NOMO-1 (cell line): ENCODE data around the gene CDKAL1.
A peak's percentile ranks its signal among the peaks of the same experiment; 100 is the strongest.
"Not testable (repeated sequence)": the region's sequence is repeated elsewhere in the genome, so short reads cannot be mapped to it uniquely, and the experiment has no call there.

Source experiments
- DNase-seq, 2 experiments: peaks; one replicate each; lab custom pipeline; 2025; ENCODE audit not compliant: unreplicated experiment in 2 of 2; lab: John Stamatoyannopoulos, UW

The CDKAL1 gene

DNA sequence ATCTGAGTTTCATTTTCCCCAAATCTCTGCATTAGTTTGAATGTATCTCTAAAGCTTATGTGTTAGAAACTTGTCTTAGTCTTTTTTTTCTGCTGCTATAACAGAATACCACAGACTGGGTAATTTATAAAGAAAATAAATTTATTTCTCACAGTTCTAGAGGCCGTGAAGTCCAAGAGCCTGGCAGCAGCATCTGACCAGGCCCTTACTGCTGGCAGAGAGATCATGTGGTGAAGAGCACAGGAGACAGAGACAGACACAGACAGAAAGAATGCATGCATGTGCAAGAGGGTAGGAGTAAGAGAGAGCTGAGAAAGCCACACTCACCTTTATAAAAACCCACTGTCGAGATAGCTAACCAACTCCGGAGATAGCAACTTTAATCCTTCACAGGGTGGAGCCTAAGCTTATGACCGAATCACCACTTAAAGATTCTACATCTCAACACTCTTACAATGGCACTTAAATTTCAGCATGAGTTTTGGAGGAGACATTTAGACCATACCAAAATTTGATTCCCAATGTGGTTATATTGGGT, 646.6 kb downstream of the CDKAL1 start:
- DNase-seq, result no peak

DNA sequence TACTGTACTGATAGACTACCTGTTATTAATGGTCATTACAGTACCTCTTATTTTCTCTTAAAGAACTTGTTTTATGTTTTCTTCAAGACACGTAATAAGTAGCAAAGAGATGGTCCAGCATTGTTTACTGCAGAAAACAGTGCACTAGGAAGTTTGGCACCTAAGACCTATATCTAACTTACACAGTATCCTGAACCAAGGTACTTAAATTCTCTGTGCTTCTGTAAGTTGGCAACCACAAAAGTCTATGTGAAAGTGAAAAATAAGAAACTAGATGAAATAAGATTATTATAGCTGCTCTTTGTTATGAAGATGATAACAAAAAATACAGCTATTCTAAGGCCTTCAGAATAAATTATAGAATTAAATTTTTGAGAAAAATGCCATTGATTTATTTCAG, 647.6 kb downstream of the CDKAL1 start:
- DNase-seq, result no peak

DNA sequence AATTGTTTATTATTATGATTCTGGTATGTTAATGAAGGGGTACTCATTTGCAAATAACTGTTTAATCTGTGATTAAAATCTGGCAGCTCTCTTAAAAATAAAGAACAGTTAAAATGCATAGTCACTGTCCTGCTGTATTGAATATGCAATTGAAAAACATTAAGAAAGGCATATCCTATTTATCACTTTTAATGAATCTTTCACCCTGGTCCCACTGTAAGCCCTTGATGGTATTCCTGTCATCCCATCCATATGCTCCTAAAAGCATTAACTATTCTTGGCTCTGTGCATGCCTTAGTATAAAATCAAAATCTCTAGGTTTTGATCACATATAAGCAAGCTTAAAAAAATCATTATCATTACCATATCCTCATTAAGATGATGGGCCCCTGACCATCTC, 648.3 kb downstream of the CDKAL1 start:
- DNase-seq, result no peak

DNA sequence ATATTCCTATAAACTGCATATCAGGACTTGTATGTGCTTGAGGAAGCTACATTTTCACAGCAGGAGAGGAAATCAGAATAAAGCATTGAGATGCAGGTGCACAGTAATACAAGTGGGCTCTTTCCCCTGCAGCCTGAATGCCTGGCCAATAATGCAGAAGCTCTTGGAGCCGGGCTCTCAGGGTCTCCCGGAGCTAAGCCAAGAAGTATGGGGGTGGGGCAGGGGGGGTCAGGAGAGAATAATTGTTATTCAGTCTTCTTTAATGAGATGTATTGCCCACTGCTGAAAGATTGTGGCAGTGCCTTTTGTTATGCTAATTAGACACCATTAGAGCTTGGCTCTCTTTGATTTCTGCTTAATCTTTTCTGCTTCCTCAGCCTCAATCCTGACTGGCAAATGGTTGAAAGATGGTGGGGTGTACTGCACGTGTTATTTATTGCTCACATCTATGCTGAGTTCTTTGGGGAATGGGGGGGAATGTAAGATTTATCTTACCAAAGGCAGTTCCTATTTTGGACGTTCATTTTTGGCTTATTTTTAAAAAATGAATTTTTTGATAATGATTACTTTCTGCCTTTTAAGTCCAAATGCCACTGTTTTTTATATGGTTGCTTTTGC, 651.7 kb downstream of the CDKAL1 start:
- DNase-seq, result no peak

DNA sequence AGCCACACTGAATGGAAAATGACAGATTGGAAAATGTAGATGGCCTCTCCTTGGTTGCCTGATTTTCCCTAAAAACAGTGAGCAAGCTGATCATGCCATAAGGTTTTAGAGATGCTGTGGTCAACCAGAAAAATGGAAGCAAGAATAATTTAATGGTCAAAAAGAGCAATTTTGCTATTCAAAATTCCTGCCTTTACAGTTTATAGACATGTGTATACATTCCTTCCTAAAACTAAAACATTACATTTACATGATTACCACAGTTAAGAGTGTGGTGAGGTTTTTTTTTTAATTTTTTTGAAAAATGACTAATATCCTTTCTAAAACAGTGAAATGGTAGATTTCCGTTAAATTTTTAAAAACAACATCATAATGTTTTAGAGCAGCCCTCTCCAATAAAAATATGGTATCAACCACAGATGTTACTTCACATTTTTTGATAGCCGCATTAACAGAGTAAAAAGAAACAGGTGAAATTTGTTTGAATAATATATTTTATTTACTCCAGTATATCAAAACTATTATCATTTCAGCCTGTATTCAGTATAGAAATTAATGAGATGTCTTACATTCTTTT, 652.3 kb downstream of the CDKAL1 start:
- DNase-seq, result no peak

DNA sequence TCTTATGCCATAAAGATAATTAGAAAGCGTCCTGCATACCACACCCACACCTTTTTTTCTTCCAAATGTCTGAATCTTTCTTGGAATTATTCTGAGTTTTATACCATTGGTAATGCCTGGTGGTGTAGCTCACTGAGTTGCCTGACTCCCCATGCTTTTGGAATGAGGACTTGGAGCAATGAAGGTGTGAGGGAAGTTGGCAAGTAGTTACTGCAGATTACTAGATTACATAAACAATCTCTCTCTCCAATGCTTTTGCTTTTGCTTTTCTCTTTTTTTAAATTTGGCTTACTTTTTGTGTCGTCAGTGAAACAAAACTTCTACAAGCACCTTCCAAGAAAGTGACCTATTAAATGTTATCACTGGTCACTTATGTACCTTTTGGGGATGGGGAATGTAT, 653.2 kb downstream of the CDKAL1 start:
- no peak for DNase-seq

DNA sequence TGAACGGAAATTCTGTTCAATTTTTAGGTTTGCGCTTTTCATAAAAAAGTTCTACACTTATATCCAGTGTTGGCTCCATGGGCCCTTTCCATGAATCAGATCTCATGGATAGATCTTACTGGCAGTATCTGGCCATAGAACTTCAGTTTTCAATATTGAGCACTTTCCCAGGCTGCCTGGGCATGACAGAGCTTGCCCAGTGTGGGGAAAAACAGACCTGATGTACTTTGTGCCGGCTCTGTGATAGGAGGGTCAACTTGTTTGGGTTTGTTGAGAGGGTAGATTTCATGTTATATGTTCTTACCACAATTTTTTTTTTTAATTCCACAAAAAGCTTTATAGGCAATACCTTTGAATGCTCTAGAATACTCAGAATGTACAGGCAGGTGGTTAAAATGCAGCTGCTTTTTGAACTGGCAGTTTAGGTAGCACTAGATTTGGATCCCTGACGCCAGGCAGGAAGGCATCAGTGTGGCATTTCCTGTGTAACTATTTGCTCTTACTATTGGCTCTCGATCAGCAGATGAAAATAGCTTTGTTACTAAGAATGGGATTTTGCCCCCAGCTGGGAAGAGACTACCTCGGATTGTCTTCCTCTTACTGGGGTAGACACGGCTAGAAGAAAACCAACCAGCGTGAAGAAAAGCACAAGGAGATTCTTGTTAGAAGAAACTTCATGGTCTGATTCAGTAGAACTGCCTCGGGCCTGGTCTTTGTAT, 654.4 kb downstream of the CDKAL1 start:
- DNase-seq, result no peak

DNA sequence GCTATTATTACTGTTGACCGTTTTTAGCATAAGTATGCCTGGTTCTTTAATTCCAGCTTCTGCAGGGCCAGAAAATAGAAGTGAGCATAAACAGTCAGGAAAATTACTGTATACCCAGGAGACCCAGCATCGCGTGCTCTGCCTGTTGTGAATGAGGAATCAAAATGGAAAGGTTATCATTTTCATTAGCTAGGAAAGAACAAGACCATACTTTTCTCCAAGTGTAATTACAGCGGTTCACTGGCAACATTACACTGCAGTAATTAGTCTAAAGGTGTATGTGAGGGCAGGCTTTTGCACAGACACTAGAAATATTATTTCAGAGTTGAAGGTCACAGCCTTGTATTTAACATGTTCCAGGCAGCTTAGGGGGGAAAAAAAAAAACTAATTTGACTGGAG, 655.5 kb downstream of the CDKAL1 start:
- no peak for DNase-seq

DNA sequence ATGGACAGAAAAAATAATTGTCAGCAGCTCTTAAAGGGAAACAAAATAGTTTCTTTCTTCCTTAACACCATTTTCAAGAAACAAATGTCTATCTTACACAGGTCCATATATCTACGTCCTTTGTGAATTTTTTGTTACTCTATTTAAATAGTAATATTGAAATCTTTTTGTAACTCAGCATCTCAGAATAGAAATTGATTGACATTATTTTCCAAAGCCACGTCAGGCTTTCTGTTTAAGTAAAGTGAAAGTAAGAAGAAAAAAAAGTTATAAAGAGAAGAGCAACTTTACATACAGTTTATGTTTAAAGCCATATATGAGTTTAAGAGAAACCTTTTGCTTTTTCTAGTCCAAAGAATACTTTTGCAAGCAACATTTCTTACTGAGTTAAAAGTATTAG, 656.4 kb downstream of the CDKAL1 start:
- no peak for DNase-seq

DNA sequence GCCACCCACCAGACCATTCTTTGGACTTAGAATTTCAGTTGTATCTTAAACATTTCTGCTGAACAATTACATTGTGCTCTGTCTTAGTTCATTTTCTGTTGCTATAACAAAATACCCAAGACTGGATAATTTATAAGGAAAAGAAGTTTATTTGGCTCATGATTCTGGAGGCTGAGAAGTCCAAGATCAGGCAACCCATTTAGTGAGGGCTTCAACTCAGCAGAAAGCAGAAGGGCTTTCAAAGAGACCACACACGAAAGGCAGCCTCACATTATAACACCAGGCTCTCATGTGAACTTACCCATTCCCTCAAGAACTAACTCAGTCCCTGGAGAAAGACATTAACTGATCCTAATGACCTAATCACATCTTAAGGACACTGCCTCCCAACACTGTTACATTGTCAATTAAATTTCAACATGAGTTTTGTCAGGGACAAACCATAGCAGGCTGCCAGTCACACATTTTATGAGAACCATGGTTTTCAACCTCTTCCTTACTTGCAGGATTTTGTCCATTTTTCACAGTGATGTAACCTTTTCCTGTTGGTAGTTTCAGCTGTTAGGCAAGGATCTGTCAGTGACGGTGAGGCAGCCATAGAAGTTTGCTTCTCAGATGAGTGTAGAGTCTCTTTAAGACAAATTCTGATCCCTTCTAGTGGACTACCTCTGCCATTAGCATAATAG, 659.7 kb downstream of the CDKAL1 start:
- DNase-seq, result no peak

DNA sequence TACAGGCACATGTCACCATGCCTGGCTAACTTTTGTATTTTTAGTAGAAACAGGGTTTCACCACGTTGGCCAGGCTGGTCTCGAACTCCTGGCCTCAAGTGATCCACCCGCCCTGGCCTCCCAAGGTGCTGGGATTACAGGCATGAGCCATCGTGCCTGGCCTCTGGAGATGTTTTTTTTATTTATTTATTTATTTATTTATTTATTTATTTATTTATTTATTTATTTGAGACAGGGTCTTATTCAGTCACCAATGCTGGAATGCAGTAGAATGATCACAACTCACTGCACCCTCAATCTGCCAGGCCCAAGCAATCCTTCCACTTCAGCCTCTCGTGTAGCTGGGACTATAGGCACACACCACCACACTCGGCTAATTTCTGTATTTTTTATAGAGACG, 661.0 kb downstream of the CDKAL1 start:
- not testable (repeated sequence) for DNase-seq

DNA sequence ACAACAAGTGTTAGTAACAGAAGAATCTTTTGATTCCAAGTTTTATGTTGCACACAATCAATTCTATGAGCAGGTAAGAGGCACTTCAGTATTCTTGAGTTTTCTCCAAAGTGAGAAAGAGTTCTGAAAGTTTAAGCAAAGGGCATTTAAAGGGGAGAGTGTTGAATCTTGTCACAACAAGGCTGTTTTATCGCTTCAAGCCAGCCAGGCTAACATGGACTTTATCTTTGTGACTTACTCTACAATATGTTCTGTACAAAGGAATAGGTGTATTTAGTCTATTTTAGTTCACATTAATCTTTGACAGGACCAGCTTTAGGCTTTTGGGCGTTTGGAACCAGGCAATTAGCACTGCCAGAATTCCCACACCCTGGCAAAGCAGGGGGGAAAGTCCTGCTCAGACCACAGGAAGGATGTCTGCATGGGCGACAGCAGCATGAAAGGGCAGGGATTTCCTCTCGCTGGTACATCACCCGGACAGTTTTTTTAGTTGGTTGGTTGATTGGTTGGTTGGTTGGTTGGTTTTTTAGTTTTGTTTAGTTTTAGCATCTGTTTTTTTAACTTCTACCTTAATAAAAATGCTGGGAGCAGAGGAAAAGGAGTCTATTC, 663.9 kb downstream of the CDKAL1 start:
- DNase-seq, result no peak

DNA sequence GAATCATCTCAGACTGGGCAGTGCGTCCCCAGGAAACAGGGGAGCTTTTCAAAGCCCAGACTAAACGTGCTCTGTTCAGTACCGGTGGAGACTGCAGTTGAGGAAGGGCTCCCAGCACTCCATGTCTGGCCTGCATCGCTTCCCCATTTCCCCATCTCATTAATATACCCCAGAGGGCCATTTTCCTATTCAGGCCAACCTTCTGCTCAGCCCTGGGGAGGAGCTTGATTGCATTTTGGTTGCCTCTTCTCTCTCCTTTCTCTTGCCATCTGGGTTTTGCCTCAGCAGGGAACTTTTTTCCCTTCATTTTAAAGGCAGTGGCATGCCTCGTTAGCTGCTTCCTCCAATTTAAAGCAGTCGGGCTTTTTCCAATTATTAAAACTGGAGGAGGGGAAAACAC, 665.0 kb downstream of the CDKAL1 start:
- no peak for DNase-seq

DNA sequence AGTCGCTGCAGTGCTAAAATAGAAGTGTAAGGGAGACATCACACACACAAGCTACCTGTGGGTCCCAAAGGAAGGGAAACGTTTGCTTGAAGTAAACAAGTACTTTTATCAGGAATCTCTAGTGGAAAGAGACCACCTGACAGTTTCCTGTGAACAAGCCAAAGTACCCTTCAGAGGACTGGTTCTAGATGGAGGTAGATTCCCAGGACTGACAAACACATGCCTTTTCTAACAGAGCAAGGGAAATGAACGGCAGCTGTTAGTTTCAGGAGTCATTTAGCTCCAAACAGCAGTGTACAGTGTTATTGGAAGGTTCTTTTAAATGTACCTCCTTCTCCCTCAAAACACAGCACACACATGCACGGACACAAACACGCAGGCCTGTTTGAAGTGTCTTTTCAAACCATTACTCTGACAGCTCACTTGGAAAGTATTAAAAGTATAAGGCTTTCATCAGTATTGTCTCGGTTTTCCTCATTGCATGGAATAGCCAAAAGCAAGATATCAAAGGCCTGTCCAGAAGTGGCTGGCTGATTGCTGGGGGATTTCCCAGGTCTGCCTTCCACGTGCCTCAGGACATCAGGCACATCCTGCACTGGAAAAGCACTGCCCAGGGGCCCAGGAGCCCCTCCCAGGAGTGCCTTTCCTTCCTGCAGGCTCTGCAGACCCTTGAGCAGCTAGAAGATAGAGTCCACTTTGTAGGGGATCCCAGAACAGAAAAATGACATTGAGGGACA, 666.0 kb downstream of the CDKAL1 start:
- DNase-seq, result no peak

DNA sequence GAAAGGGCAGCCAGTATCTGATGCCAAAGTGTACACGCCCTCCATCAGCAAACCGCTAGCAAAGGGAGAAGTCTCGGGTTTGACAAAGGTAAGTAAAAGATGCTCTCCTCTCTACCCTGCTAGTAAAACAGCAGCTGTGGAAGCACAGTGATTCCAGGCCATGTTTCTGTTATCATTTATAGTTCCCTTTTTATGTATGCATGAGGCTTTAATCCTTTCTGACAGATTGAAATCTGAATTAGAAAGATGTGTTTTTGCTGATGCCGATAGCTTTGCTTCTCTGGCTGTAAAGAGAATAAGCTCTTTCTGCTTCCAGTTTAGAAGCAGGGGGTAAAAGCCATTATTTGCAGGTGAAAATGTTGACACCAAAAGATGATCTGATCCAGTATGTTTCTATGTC, 666.9 kb downstream of the CDKAL1 start:
- no peak for DNase-seq

DNA sequence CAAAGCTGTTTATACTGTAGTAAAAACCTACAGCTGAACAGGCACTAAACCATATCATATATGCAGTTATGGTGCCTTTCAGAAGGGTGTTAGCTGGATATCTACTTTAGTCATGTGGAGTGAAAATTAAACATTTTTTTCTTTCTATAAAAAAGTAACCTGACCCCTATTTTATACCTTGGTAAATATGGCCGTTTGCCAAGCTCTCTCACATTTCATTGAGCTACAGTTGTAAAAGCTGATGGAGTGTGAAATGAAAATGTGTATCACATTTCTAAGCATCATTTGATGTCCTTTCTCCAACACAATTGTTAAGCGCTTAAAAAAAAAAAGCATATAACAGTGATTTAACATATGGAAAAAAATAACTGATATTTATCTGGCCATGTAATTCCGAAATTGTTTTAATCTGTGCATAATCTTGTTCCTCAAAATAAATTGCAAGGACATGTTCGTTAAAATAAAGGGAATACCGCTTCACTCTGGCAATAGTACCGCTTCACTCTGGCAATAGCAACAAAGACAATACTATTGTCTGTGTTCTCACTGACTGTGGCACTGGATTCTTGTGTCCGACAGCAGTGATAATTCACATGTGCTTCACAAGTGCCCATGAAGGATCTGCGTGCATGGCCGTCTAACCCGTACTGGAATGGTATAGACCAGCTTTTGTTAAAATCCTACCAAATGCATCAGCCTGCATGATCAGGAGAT, 667.5 kb downstream of the CDKAL1 start:
- no peak for DNase-seq

DNA sequence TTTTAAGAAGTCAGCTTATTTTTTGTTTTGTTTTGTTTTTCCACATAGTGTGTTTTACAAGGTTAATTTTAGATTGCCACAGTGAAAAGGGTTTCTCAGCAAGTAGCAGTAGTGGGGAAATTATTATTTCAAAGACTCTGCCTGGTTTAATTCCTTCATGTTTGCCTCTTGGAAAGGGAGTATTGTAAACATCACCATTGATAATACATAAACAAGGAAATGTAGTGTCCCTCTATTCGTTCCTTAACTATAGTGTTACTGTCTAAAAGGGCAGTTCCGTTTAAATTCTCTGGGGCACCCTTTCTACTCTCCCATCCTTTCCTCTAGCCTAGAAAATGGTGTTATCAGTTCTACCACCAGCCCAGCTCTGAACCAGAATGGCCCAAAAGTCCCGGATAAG, 668.3 kb downstream of the CDKAL1 start:
- DNase-seq, result no peak

DNA sequence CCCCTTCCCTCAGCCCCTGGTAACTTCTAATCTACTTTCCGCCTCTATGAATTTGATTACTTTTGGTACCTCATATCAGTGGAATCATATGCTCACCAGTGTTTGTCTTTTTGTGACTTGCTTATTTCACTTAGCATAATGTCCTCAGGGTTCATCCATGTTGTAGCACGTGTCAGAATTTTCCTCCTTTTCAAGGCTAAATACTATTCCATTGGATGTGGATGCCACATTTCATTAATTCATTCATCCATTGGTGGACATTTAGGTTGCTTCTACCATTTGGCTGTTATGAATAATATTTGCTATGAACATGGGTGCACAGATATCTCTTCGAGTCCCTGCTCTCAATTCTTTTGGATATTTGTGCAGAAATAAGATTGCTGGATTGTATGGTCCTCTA, 670.7 kb downstream of the CDKAL1 start:
- DNase-seq, result no peak

DNA sequence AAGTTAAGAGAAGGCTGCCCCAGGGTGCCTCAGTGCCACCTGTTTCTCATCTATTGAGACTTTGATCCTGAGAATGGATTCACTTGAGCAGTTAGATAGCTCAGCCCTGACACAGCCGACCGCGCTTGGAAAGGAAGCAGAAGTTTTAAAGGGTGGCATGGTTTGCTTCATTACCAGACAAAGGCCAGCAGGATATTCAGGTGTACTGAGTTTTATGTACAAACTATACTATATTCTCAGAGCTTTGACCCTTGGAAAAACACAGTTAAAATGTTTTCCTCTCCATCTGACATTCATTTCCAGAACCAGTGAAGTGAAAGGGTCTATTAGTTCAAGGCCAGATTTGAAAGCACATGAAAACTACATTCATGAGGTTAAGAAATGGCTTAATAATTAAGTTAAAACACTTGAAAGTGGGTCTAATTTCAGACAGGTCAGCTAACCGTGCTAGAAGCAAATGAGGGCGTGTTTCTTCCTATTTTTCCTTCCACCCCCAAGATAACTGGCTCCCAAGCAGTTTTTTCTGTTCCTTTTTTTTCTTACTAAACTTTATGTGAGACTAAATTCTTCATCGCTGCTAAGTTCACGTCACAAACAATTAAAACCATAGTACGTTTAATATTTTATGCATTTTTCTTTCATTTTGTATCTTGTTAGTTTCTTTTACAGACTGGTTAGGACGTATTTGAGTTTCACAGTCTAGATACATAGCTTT, 674.0 kb downstream of the CDKAL1 start:
- peak; percentile 3 to 26 for DNase-seq
